Right atrium auricular region (tissue), 2 donors: ENCODE results near the gene KIF6. TPM values are rescaled to one million over a fixed set of nuclear protein-coding genes. Genes with fewer than 3 reads are reported as not detected.
A peak's percentile ranks its signal among the peaks of the same experiment; 100 is the strongest.

Source experiments
- DNase-seq: peaks from one replicate; pipeline ENCODE4 v3.0.0-alpha.2; 2019; ENCODE audit warnings: low spot score
- H3K27ac ChIP-seq, 2 donors: fragments of 200-600 bp; sonication (generic); 1 replicate in 1 of 2; 2 replicates in 1 of 2; pipeline ENCODE4 v1.5.1; 2016 to 2019
- H3K27me3 ChIP-seq, 2 donors: fragments of 200-600 bp; sonication (generic); one replicate each; pipeline versions ENCODE4 v1.5.1 to v1.6.0; 2017 to 2019
- H3K36me3 ChIP-seq: fragments of 200-600 bp; sonication (generic); one replicate; pipeline ENCODE4 v1.5.1; 2016
- H3K4me1 ChIP-seq, 2 donors: fragments of 200-600 bp; sonication (generic); one replicate each; pipeline versions ENCODE4 v1.5.1 to v1.6.0; 2017 to 2019
- H3K4me3 ChIP-seq, 2 donors: fragments of 200-600 bp; sonication (generic); 1 replicate in 1 of 2; 2 replicates in 1 of 2; pipeline ENCODE4 v1.5.1; 2017 to 2019; ENCODE audit warnings: mild to moderate bottlenecking in 1 of 2, moderate library complexity in 1 of 2
- H3K9me3 ChIP-seq, 2 donors: fragments of 200-600 bp; sonication (generic); one replicate each; pipeline ENCODE4 v1.5.1; 2019
- total RNA-seq, 2 donors: library from RNA; depleted of rRNA; stranded (reverse); fragments of >200 nt; gene quantifications; one replicate each; pipeline ENCODE4 v1.1.0, GENCODE V29; 2016
- TF ChIP-seq, protein P1 (sequence below), 2 donors: fragments of 200-600 bp; sonication (generic); IDR thresholded peaks; one replicate each; pipeline ENCODE4 v1.5.1; 2019; ENCODE audit warnings: antibody characterized with exemption in 2 of 2

Gene KIF6
- total RNA-seq, 2 donors from 2014 or later = not detected

DNA sequence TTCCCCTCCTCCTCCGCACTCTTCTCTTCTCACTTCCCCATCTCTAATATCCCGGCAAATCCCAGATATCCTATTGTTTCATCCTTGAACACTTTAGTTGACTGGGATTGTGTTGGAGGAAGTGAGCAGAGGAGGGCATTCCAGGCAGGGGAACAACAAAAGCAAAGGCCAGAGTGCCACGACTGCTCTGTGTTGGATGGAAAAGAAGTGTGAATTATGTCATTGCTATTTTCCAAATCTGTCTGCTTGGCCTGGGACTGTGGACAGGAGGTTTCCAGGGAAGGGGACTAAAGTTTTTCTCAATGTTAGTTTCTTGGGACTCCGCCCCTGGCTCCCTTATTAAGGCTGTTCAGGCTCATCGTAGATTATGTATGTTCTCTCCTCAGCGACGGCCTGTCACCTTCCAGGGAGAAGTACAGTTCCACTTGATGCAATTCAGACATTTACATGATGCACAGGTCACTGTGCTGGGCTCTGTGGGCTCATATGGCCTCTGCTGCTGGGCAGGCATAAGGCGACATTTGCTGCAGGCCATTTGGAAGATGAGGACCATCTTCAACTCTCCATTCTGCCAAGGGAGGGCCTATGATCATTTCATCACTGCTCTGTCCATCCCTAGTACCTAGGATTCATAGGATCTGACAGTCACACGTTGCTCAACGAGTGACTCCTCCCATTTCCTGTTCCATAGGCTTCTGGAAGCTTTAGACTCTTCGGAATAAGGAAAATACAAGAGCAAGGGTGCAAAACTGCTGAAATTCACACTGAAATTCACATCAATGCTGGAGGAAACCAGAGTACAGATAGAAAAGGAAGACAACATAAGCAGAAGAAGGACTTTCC is 303.6 kb downstream of the KIF6 start:
- H3K27ac ChIP-seq = peak overlapping the region; percentile 49 to 67
- TF ChIP-seq, protein P1, sequence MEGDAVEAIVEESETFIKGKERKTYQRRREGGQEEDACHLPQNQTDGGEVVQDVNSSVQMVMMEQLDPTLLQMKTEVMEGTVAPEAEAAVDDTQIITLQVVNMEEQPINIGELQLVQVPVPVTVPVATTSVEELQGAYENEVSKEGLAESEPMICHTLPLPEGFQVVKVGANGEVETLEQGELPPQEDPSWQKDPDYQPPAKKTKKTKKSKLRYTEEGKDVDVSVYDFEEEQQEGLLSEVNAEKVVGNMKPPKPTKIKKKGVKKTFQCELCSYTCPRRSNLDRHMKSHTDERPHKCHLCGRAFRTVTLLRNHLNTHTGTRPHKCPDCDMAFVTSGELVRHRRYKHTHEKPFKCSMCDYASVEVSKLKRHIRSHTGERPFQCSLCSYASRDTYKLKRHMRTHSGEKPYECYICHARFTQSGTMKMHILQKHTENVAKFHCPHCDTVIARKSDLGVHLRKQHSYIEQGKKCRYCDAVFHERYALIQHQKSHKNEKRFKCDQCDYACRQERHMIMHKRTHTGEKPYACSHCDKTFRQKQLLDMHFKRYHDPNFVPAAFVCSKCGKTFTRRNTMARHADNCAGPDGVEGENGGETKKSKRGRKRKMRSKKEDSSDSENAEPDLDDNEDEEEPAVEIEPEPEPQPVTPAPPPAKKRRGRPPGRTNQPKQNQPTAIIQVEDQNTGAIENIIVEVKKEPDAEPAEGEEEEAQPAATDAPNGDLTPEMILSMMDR (IDR thresholded peaks at IDR 0.05) = no peak
- no peak for DNase-seq
- peaks cover 0 to 21% of the 10 kb centered on the region in 2 donors for H3K4me1 ChIP-seq
- H3K9me3 ChIP-seq = no peaks in the 10 kb centered on the region
- no peaks in the 10 kb centered on the region for H3K36me3 ChIP-seq
- no peak overlapping the region for H3K4me3 ChIP-seq
- H3K27me3 ChIP-seq = no peaks in the 10 kb centered on the region

DNA sequence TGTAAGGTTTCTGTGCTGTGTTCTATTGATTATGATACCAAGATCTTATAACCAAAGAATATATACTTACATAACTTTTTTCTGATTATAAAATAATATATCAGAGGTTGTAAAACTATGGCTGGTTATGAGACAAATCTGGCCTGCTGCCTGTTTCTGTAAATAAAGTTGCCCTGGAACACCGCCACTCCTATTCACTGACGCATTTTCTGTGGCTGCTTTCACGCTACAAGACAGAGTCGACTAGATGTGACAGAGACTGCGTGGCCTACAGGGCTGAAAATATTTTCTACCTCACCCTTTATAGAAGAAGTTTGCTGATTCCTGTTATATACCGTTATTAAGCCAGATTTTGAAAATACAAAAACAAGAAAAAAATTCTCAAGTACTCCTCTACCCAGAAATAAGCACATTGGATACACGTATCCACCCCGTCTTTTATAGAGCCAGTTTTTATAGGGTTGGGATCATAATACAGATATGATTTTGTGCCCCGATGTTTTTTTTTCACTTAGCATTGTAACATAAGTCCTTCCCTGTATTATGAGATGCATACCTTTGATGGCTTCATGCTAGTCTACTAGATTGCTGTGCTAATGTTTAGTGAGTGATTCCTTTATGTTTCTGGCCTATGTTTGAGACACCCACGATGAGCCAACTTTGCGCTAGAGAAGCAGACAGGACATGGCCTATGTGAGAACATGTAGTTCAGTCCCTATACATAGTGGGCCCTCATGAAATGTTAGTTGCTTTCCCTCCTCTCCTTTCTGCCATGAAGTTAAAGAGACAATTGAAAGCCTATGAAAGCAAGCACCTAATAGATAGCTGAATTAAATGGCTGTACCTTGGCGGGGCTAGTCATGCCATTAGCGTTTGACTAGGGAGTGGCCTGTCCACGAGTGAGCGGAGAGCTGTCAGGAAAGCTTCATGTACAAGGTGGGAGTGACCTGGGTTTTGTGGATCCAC is 304.6 kb downstream of the KIF6 start:
- Histone ChIP-seq H3K27ac (peak overlapping the region; percentile 49 to 67), H3K36me3 (no peaks in the 10 kb centered on the region), H3K9me3 (no peaks in the 10 kb centered on the region), H3K4me3 (no peak overlapping the region), H3K27me3 (no peaks in the 10 kb centered on the region), H3K4me1 (peaks cover 0 to 21% of the 10 kb centered on the region in 2 donors)
- TF ChIP-seq, protein P1 (IDR thresholded peaks at IDR 0.05) = no peak
- no peak for DNase-seq

DNA sequence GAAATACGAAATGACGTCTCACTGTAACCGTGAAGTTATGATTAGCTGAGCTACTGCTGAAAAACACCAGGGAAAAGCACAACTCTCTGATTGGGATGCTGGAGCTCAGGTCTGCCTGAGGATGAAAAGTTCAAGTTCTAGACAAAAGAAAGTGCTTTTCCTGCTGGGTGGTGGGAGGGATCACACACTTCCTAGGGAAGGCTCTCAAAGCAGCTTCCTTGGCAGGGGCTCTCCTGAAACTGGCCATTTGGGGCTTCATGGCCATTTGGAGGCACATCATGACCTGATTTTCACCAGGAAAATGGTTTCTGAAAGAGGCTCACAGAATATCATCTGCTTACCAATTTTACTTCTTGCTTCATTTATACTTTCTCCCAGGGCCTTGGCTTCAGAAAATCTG is 305.6 kb downstream of the KIF6 start:
- Histone ChIP-seq H3K9me3 (no peaks in the 10 kb centered on the region), H3K27me3 (no peaks in the 10 kb centered on the region), H3K36me3 (no peaks in the 10 kb centered on the region), H3K4me3 (no peak overlapping the region), H3K27ac (no peak overlapping the region), H3K4me1 (peaks cover 0 to 21% of the 10 kb centered on the region in 2 donors)
- TF ChIP-seq, protein P1 (IDR thresholded peaks at IDR 0.05) = no peak
- no peak for DNase-seq

DNA sequence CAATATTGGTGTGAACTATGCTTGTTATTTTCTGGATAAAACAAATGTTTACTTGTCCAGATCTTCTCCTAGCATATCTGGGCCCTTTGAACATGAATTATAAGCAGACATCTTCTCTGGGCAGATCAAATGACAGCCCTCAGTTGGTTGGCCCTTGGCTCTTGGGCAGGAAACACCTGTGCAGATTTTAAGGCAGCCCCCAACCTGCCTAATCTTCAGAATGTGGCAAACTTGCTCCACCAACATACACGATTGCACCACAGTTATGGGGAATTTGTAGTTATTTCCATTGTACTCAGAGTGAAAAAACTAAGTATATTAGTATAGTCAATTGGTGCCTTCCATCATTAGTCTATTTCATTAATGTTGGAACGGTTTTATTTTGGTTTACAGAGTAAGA is 307.8 kb downstream of the KIF6 start:
- Histone ChIP-seq H3K4me3 (no peak overlapping the region), H3K27ac (no peak overlapping the region), H3K9me3 (no peaks in the 10 kb centered on the region), H3K27me3 (no peaks in the 10 kb centered on the region), H3K36me3 (no peaks in the 10 kb centered on the region), H3K4me1 (peaks cover 0 to 16% of the 10 kb centered on the region in 2 donors)
- DNase-seq = no peak
- TF ChIP-seq, protein P1 (IDR thresholded peaks at IDR 0.05) = no peak

DNA sequence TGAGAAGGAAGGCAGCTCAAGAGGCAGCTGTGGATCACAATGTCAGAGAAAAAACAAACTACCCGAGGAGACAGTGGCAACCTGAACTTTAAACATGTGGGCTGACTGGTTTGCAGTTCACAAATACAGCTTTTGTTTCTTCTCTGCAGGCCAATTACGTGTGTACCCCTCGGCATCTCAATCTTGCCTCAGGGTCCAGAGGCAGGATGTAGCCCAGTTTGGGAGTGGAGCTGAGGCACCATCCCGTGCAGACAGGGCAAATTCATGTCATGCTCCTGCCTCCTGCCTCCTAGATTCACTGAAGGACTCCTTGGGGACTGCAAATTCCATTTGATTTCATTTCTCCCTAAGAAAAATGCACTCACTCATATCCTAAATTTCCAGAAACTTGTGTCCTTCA is 308.5 kb downstream of the KIF6 start:
- H3K36me3 ChIP-seq = no peaks in the 10 kb centered on the region

More for the DNA sequence above, 308.5 kb downstream of the KIF6 start:
- Histone ChIP-seq H3K4me3 (no peak overlapping the region), H3K9me3 (no peaks in the 10 kb centered on the region), H3K27ac (no peak overlapping the region), H3K4me1 (peaks cover 0 to 11% of the 10 kb centered on the region in 2 donors), H3K27me3 (no peaks in the 10 kb centered on the region)
- TF ChIP-seq, protein P1 (IDR thresholded peaks at IDR 0.05) = no peak
- no peak for DNase-seq
